T-cell (primary cell): ENCODE results near the gene CLCA1. TPM values are rescaled to one million over a fixed set of nuclear protein-coding genes. Genes with fewer than 3 reads are reported as not detected.

ENCODE experiments used
- ATAC-seq, 4 experiments: fragments of 200-7000 bp in 3 of 4; fragments of 150-1000 bp in 1 of 4; cut with Tn5 transposase; replicated peaks in 1 of 4; 1 replicate in 3 of 4; 2 replicates in 1 of 4; pipeline ENCODE4 v1.10.0; 2021; ENCODE audit warnings: moderate library complexity in 3 of 4, mild to moderate bottlenecking in 2 of 4, moderate number of reproducible peaks in 1 of 4
- CTCF ChIA-PET, 2 donors: fragments of 300-600 bp; sonication (Branson Sonifier 250); formaldehyde crosslinking; loops; one replicate each; lab custom pipeline; 2022; ENCODE audit warnings: antibody characterized with exemption in 2 of 2; lab: Charles Lee
- POLR2A ChIA-PET, 2 donors: fragments of 300-600 bp; sonication (Branson Sonifier 250); formaldehyde crosslinking; loops; one replicate each; lab custom pipeline; 2022; ENCODE audit warnings: antibody characterized with exemption in 2 of 2; lab: Charles Lee
- DNase-seq, 35 experiments: peaks; one replicate each; pipeline versions ENCODE4 v3.0.0 to v3.0.0-alpha.2; 2013 to 2023
- H3K27ac ChIP-seq: one replicate; pipeline ENCODE4 v1.5.1; 2013; ENCODE audit warnings: low read length
- H3K27me3 ChIP-seq, 2 experiments: replicated peaks in 1 of 2; 1 replicate in 1 of 2; 2 replicates in 1 of 2; pipeline versions ENCODE4 v1.6.1 to v1.7.0; 2013; ENCODE audit warnings: low read length in 1 of 2, mixed read lengths in 1 of 2; ENCODE audit not compliant: control insufficient read depth in 2 of 2, insufficient read depth in 2 of 2; ENCODE audit errors: extremely low read depth in 1 of 2
- H3K36me3 ChIP-seq, 2 donors: 1 replicate in 1 of 2; 2 replicates in 1 of 2; pipeline versions ENCODE4 v1.6.1 to v1.7.0; 2013; ENCODE audit warnings: low read length in 1 of 2; ENCODE audit not compliant: control insufficient read depth in 2 of 2, insufficient read depth in 1 of 2; ENCODE audit errors: extremely low read depth in 1 of 2
- H3K4me1 ChIP-seq, 2 experiments: 1 replicate in 1 of 2; 2 replicates in 1 of 2; pipeline versions ENCODE4 v1.6.1 to v1.7.0; 2013; ENCODE audit warnings: low read length in 2 of 2, mixed read lengths in 1 of 2; ENCODE audit not compliant: insufficient read depth in 2 of 2, control insufficient read depth in 1 of 2; ENCODE audit errors: extremely low read depth in 1 of 2
- H3K4me3 ChIP-seq, 2 donors: 1 replicate in 1 of 2; 2 replicates in 1 of 2; pipeline versions ENCODE4 v1.5.1 to v1.7.0; 2013; ENCODE audit warnings: mild to moderate bottlenecking in 2 of 2, low read length in 1 of 2, moderate library complexity in 1 of 2; ENCODE audit not compliant: control insufficient read depth in 1 of 2; ENCODE audit errors: extremely low read depth in 1 of 2
- H3K9me3 ChIP-seq: 2 replicates; pipeline ENCODE4 v1.7.0; 2013
- H3K27ac Mint-ChIP-seq, 2 donors: one replicate each; pipeline ENCODE4 v1.8.0; 2020 to 2021; ENCODE audit warnings: mild to moderate bottlenecking in 2 of 2, mixed read lengths in 2 of 2
- H3K27me3 Mint-ChIP-seq, 2 donors: one replicate each; pipeline ENCODE4 v1.8.0; 2021 to 2022; ENCODE audit warnings: mixed read lengths in 2 of 2
- H3K36me3 Mint-ChIP-seq: one replicate; pipeline ENCODE4 v1.8.0; 2021; ENCODE audit warnings: mixed read lengths
- H3K4me1 Mint-ChIP-seq, 3 donors: one replicate each; pipeline ENCODE4 v1.8.0; 2020 to 2022; ENCODE audit warnings: mixed read lengths in 3 of 3, mild to moderate bottlenecking in 1 of 3
- H3K4me3 Mint-ChIP-seq, 3 donors: one replicate each; pipeline ENCODE4 v1.8.0; 2020 to 2022; ENCODE audit warnings: mild to moderate bottlenecking in 3 of 3, mixed read lengths in 3 of 3, moderate library complexity in 3 of 3
- H3K9me3 Mint-ChIP-seq, 3 donors: one replicate each; pipeline ENCODE4 v1.8.0; 2020 to 2022; ENCODE audit warnings: mixed read lengths in 3 of 3
- WGBS: methylation state at CpG from one replicate; pipeline ENCODE4 v1.1.5; 2013; ENCODE audit warnings: missing lambda C conversion rate; ENCODE audit not compliant: insufficient coverage; 5-methylcytosine and 5-hydroxymethylcytosine counted together
- total RNA-seq, 35 experiments: library from RNA in 6 of 35; stranded (reverse) in 6 of 35; fragments of 120-200 nt in 1 of 35; gene quantifications; one replicate each; pipeline versions ENCODE4 v1.2.1 to v1.2.4 and lab custom pipeline; 2013 to 2026

Gene CLCA1
- total RNA-seq, 5 donors from 2014 or later (not counting 1 experiment from before 2014, with no cell fraction given), result 0.12 to 0.25 (median 0.23) TPM; not detected in 2

DNA sequence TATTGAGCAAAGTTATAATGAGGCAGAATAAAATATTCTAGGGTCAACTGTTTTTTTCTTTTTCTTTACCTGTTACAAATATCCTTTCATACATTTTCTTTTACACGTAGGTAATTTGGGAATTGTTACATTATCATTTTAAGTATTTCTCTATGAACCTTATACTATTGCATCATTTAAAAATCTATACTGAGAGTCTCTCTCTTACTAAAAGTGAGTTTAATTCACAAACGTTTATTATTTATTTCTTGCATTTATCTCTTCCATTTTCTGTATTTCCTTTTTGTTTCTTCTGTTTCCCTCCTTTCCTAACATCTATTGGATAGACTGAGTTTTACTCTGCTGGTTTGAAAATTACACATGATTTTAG is 52.8 kb downstream of the CLCA1 start:
- Mint-ChIP-seq H3K9me3 (no peaks in the 10 kb centered on the region), H3K4me1 (no peaks in the 10 kb centered on the region), H3K27ac (no peak overlapping the region), H3K36me3 (no peaks in the 10 kb centered on the region), H3K27me3 (peaks cover 2 to 3% of the 10 kb centered on the region in 2 donors), H3K4me3 (no peak overlapping the region)
- no peaks in the 10 kb centered on the region for H3K9me3 ChIP-seq
- H3K27ac ChIP-seq, result no peak overlapping the region
- ChIA-PET POLR2A (no interaction called here), CTCF (interaction anchor here in 1 of 2 donors (1.1 kb wide), 1 partner anchor 184 kb away, joined by 3 read pairs; no protein-coding TSS in a partner anchor)
- H3K4me3 ChIP-seq, result no peak overlapping the region
- H3K27me3 ChIP-seq, result peaks cover 0 to 3% of the 10 kb centered on the region in 2 experiments
- no peak for DNase-seq
- H3K4me1 ChIP-seq, result no peaks in the 10 kb centered on the region
- H3K36me3 ChIP-seq, result no peaks in the 10 kb centered on the region
- no peak for ATAC-seq
- no CpG with 5 or more reads among the region's 2 CpGs for WGBS

DNA sequence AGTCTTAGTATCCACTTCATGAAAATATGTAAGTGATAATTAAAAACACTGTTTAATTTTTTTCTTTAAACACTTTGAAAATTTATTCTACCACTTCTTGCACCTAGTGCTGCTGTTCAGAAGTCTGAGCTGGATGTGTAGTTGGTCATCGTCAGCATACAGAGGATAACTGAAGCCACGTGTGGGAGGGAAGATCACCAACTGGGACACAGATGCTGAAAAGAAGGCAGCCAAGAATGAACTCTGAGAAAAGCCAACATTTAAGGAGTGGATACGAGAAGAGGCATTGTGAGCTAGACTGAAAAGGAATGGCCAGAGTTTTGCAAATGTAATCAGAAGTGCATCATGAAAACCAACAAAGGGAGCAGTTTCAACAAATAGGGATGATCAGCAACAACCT is 53.5 kb downstream of the CLCA1 start:
- CTCF ChIA-PET, result interaction anchor here in 1 of 2 donors (1.1 kb wide), 1 partner anchor 184 kb away, joined by 3 read pairs; no protein-coding TSS in a partner anchor

DNA sequence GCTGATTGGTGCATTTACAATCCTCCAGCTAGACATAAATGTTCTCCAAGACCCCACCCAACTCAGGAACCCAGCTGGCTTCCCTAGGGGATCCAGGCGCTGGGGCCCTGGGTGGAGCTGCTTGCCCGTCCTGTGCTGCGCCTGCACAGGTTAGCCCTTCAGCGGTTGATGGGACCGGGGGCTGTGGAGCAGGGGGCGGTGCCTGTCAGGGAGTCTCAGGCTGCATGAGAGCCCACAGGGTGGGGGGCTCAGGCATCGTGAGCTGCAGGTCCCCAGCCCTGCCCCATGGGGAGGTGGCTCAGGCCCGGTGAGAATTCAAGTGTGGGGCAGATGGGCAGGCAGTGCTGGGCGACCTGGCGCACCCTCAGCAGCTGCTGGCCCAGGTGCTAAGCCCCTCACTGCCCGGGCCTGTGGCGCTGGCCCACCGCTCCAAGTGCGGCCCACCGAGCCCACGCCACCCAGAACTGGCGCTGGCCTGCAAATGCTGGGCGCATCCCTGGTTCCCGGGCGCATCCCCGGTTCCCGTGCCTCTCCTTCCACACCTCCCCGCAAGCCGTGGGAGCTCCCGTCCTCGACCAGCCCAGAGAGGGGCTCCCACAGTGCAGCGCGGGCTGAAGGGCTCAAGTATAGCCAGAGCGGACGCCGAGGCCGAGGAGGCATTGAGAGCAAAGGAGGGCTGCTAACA is 55.1 kb downstream of the CLCA1 start:
- Mint-ChIP-seq H3K27me3 (peaks cover 2 to 3% of the 10 kb centered on the region in 2 donors), H3K4me3 (no peak overlapping the region), H3K27ac (no peak overlapping the region), H3K9me3 (no peaks in the 10 kb centered on the region), H3K36me3 (no peaks in the 10 kb centered on the region), H3K4me1 (no peaks in the 10 kb centered on the region)
- ChIA-PET POLR2A (no interaction called here), CTCF (no interaction called here)
- DNase-seq (no peak), ATAC-seq (no peak)
- peaks cover 0 to 3% of the 10 kb centered on the region in 2 experiments for H3K27me3 ChIP-seq
- H3K4me3 ChIP-seq, result no peak overlapping the region
- H3K9me3 ChIP-seq, result no peaks in the 10 kb centered on the region
- no peaks in the 10 kb centered on the region for H3K36me3 ChIP-seq
- no peaks in the 10 kb centered on the region for H3K4me1 ChIP-seq
- WGBS, result 97% methylated on average over 20 of the region's 32 CpGs
- no peak overlapping the region for H3K27ac ChIP-seq

More for the DNA sequence above, 53.5 kb downstream of the CLCA1 start:
- Mint-ChIP-seq H3K27ac (no peak overlapping the region), H3K36me3 (no peaks in the 10 kb centered on the region), H3K4me3 (no peak overlapping the region), H3K4me1 (no peaks in the 10 kb centered on the region), H3K9me3 (no peaks in the 10 kb centered on the region), H3K27me3 (peaks cover 2 to 3% of the 10 kb centered on the region in 2 donors)
- Histone ChIP-seq H3K36me3 (no peaks in the 10 kb centered on the region), H3K4me1 (no peaks in the 10 kb centered on the region), H3K27me3 (peaks cover 0 to 3% of the 10 kb centered on the region in 2 experiments), H3K9me3 (no peaks in the 10 kb centered on the region), H3K27ac (no peak overlapping the region), H3K4me3 (no peak overlapping the region)
- 100% methylated on average over 1 of the region's 3 CpGs for WGBS
- no peak for DNase-seq
- POLR2A ChIA-PET, result no interaction called here
- ATAC-seq, result no peak

DNA sequence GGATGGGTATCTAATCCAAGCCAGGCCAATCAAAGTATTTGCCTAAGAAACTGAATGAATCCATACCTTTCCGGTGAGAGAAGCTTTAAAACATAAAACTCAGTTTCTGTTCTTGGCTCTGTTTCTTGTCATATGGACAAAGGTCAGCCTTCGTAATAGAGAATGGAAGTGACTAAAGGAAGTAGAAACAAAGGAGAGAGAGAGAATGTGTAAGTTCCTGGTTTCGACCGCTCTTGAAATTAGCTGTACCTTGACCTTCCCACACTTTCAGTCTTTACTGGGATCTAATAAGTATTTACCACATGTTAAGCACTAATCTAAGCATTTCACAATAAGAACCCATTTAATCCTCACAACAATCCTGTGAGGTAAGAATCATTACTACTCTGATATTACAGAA is 58.6 kb downstream of the CLCA1 start:
- no peaks in the 10 kb centered on the region for H3K4me1 Mint-ChIP-seq
- H3K4me1 ChIP-seq, result no peaks in the 10 kb centered on the region
- H3K4me3 ChIP-seq, result no peak overlapping the region
- ChIA-PET POLR2A (interaction anchor here in 1 of 2 donors (0.6 kb wide), 1 partner anchor 102 kb away, joined by 3 read pairs; no protein-coding TSS in a partner anchor), CTCF (interaction anchor here in 1 of 2 donors (1.0 kb wide), 1 partner anchor 25 kb away, joined by 3 read pairs; no protein-coding TSS in a partner anchor)
- H3K27me3 Mint-ChIP-seq, result peaks cover 0 to 7% of the 10 kb centered on the region in 2 donors
- H3K9me3 Mint-ChIP-seq, result peaks cover 0 to 4% (median 0%) of the 10 kb centered on the region in 3 donors
- no peaks in the 10 kb centered on the region for H3K9me3 ChIP-seq
- ATAC-seq, result no peak
- peaks cover 0 to 6% of the 10 kb centered on the region in 2 experiments for H3K27me3 ChIP-seq
- H3K27ac ChIP-seq, result no peak overlapping the region
- no peak overlapping the region for H3K27ac Mint-ChIP-seq
- no peak overlapping the region for H3K4me3 Mint-ChIP-seq
- WGBS, result no CpG with 5 or more reads among the region's 4 CpGs
- H3K36me3 ChIP-seq, result no peaks in the 10 kb centered on the region
- DNase-seq, result no peak
- H3K36me3 Mint-ChIP-seq, result no peaks in the 10 kb centered on the region

- no peak overlapping the region for H3K27ac ChIP-seq
- Mint-ChIP-seq H3K4me3 (no peak overlapping the region), H3K27me3 (peaks cover 7 to 11% of the 10 kb centered on the region in 2 donors), H3K27ac (no peak overlapping the region), H3K4me1 (no peaks in the 10 kb centered on the region), H3K9me3 (peaks cover 0 to 4% (median 0%) of the 10 kb centered on the region in 3 donors), H3K36me3 (no peaks in the 10 kb centered on the region)
- ChIA-PET CTCF (no interaction called here), POLR2A (interaction anchor here in 1 of 2 donors (0.6 kb wide), 1 partner anchor 1695 kb away, joined by 3 read pairs; no protein-coding TSS in a partner anchor)
- no peaks in the 10 kb centered on the region for H3K36me3 ChIP-seq
- peaks cover 0 to 4% of the 10 kb centered on the region in 2 experiments for H3K27me3 ChIP-seq
- no peak overlapping the region for H3K4me3 ChIP-seq
- no peaks in the 10 kb centered on the region for H3K9me3 ChIP-seq
- no peaks in the 10 kb centered on the region for H3K4me1 ChIP-seq
- WGBS, result 88% methylated on average over 1 of the region's 3 CpGs
- no peak for DNase-seq
- no peak for ATAC-seq
Measured at GRCh38 chr1:86530211-86530845, 61.6 kb downstream of the CLCA1 start.

GRCh38 chr1:86537928-86538695 is 69.4 kb downstream of the CLCA1 start:
- no peak overlapping the region for H3K4me3 Mint-ChIP-seq
- Histone ChIP-seq H3K9me3 (no peaks in the 10 kb centered on the region), H3K27me3 (no peaks in the 10 kb centered on the region), H3K4me1 (no peaks in the 10 kb centered on the region), H3K27ac (no peak overlapping the region), H3K4me3 (no peak overlapping the region), H3K36me3 (no peaks in the 10 kb centered on the region)
- no peaks in the 10 kb centered on the region for H3K9me3 Mint-ChIP-seq
- no peak overlapping the region for H3K27ac Mint-ChIP-seq
- POLR2A ChIA-PET, result no interaction called here
- no peaks in the 10 kb centered on the region for H3K36me3 Mint-ChIP-seq
- peaks cover 22 to 24% of the 10 kb centered on the region in 2 donors for H3K27me3 Mint-ChIP-seq
- WGBS, result no CpG with 5 or more reads among the region's 4 CpGs
- CTCF ChIA-PET, result no interaction called here
- H3K4me1 Mint-ChIP-seq, result no peaks in the 10 kb centered on the region
- ATAC-seq (no peak), DNase-seq (no peak)
